Body of pancreas (tissue), 4 donors: ENCODE results near the gene DOCK9. TPM values are rescaled to one million over a fixed set of nuclear protein-coding genes. Genes with fewer than 3 reads are reported as not detected.

Experiments
- ATAC-seq: fragments of 150-250 bp; one replicate; pipeline ENCODE4 v1.9.1; 2016
- DNase-seq, 4 donors: peaks; one replicate each; pipeline ENCODE4 v3.0.0-alpha.2; 2019
- H3K27ac ChIP-seq, 4 donors: fragments of 200-600 bp; sonication (generic); 1 replicate in 3 of 4; 2 replicates in 1 of 4; pipeline versions ENCODE4 v1.5.1 to v1.6.1; 2016 to 2019; ENCODE audit warnings: mild to moderate bottlenecking in 1 of 4, mixed read lengths in 1 of 4, moderate library complexity in 1 of 4
- H3K27me3 ChIP-seq, 2 donors: fragments of 200-600 bp; sonication (generic); one replicate each; pipeline ENCODE4 v1.6.0; 2016; ENCODE audit warnings: mild to moderate bottlenecking in 1 of 2
- H3K36me3 ChIP-seq, 2 donors: fragments of 200-600 bp; sonication (generic); replicated peaks in 1 of 2; 2 replicates each; pipeline ENCODE4 v1.5.1; 2016; ENCODE audit warnings: low read depth in 2 of 2; ENCODE audit not compliant: insufficient read depth in 1 of 2
- H3K4me1 ChIP-seq: fragments of 200-600 bp; sonication (generic); one replicate; pipeline ENCODE4 v1.6.0; 2016
- H3K4me3 ChIP-seq, 2 donors: fragments of 200-600 bp; sonication (generic); 1 replicate in 1 of 2; 2 replicates in 1 of 2; pipeline ENCODE4 v1.5.1; 2016 to 2019
- H3K9me3 ChIP-seq, 3 donors: fragments of 200-600 bp; sonication (generic); 1 replicate in 2 of 3; 2 replicates in 1 of 3; pipeline ENCODE4 v1.5.1; 2016
- CTCF ChIP-seq, 7 experiments: fragments of 450-650 bp in 4 of 7; fragments of 200-600 bp in 3 of 7; sonication (generic) in 3 of 7; IDR thresholded peaks; one replicate each; pipeline ENCODE4 v1.5.1; 2016 to 2019; ENCODE audit warnings: antibody characterized with exemption in 7 of 7
- POLR2A ChIP-seq, 3 donors: fragments of 450-650 bp; IDR thresholded peaks; one replicate each; pipeline ENCODE4 v1.6.1; 2016; ENCODE audit warnings: antibody characterized with exemption in 3 of 3, mild to moderate bottlenecking in 2 of 3
- WGBS, 2 donors: methylation state at CpG; one replicate each; pipeline ENCODE4 v1.1.5; 2017; 5-methylcytosine and 5-hydroxymethylcytosine counted together
- intact Hi-C: fragments of 100-400 bp; cut with DNase I; formaldehyde crosslinking; loops from one replicate; pipeline ENCODE4 v1.15.1; 2023
- total RNA-seq, 2 donors: library from RNA; depleted of rRNA; stranded (reverse); fragments of >200 nt; gene quantifications; one replicate each; pipeline ENCODE4 v1.1.0, GENCODE V29; 2016

Gene DOCK9
- total RNA-seq, 2 donors from 2014 or later = 35.3 to 73.5 TPM

DNA sequence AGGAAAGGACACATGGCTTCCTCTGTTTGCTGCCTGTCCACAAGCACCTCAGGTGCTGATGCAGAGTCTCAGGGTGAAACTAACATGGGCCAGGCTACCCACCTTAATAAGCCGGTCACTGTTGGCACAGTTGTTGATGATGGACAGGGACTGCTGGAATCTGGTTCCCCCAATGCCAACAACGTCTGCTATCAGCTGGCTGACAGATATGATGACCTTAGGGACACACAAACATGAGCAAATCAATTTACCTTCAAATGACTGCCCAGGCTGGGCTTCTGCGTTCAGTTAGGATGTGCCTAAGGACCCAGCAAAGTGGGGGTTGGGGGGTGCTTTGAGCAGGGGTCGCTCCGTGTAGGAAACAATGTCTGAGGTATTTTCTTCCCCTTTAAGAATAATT, 148.3 kb downstream of the DOCK9 start:
- Histone ChIP-seq H3K27ac (no peak overlapping the region), H3K4me3 (no peak overlapping the region), H3K4me1 (peaks cover 30% of the 10 kb centered on the region), H3K36me3 (no peaks in the 10 kb centered on the region), H3K27me3 (no peaks in the 10 kb centered on the region), H3K9me3 (no peaks in the 10 kb centered on the region)
- ATAC-seq = no peak
- intact Hi-C loops = no loop called here
- WGBS, 2 donors = 57 to 59% methylated on average over 5 of the region's 5 CpGs
- no peak for DNase-seq
- TF ChIP-seq POLR2A (IDR thresholded peaks at IDR 0.05) (no peak), CTCF (IDR thresholded peaks at IDR 0.05) (no peak)

GRCh38 chr13:98828614-98829013, 149.2 kb downstream of the DOCK9 start:
- peak; percentile 95 for ATAC-seq
- intact Hi-C loops = no loop called here

GRCh38 chr13:98827449-98827848, 150.4 kb downstream of the DOCK9 start:
- Histone ChIP-seq H3K9me3 (no peaks in the 10 kb centered on the region), H3K4me1 (peaks cover 46% of the 10 kb centered on the region), H3K36me3 (no peaks in the 10 kb centered on the region), H3K4me3 (no peak overlapping the region), H3K27me3 (no peaks in the 10 kb centered on the region), H3K27ac (no peak overlapping the region)
- whole genome bisulfite sequencing, 2 donors = 84 to 85% methylated on average over 10 to 14 of the region's 14 CpGs
- ATAC-seq (no peak), DNase-seq (no peak)
- intact Hi-C loops = no loop called here
- TF ChIP-seq CTCF (IDR thresholded peaks at IDR 0.05) = no peak
- no peak for TF ChIP-seq POLR2A (IDR thresholded peaks at IDR 0.05)

More at GRCh38 chr13:98828614-98829013, 149.2 kb downstream of the DOCK9 start:
- no peaks in the 10 kb centered on the region for H3K36me3 ChIP-seq
- no peaks in the 10 kb centered on the region for H3K9me3 ChIP-seq
- WGBS, 2 donors = 59 to 65% methylated on average over 2 of the region's 2 CpGs
- no peak for TF ChIP-seq CTCF (IDR thresholded peaks at IDR 0.05)
- no peak for TF ChIP-seq POLR2A (IDR thresholded peaks at IDR 0.05)
- H3K4me1 ChIP-seq = peaks cover 35% of the 10 kb centered on the region
- H3K4me3 ChIP-seq = no peak overlapping the region
- peak overlapping the region in 2 of 4 donors; percentile 4 to 20 for H3K27ac ChIP-seq
- DNase-seq = peak; percentile 46 to 67 (median 56)
- H3K27me3 ChIP-seq = no peaks in the 10 kb centered on the region

GRCh38 chr13:98826146-98826545, 151.7 kb downstream of the DOCK9 start:
- Histone ChIP-seq H3K4me1 (peaks cover 59% of the 10 kb centered on the region), H3K27ac (no peak overlapping the region), H3K27me3 (no peaks in the 10 kb centered on the region), H3K36me3 (no peaks in the 10 kb centered on the region), H3K4me3 (no peak overlapping the region), H3K9me3 (no peaks in the 10 kb centered on the region)
- WGBS, 2 donors = 82 to 90% methylated on average over 6 of the region's 6 CpGs
- DNase-seq (no peak), ATAC-seq (no peak)
- no peak for TF ChIP-seq CTCF (IDR thresholded peaks at IDR 0.05)
- no peak for TF ChIP-seq POLR2A (IDR thresholded peaks at IDR 0.05)
- intact Hi-C loops = no loop called here

DNA sequence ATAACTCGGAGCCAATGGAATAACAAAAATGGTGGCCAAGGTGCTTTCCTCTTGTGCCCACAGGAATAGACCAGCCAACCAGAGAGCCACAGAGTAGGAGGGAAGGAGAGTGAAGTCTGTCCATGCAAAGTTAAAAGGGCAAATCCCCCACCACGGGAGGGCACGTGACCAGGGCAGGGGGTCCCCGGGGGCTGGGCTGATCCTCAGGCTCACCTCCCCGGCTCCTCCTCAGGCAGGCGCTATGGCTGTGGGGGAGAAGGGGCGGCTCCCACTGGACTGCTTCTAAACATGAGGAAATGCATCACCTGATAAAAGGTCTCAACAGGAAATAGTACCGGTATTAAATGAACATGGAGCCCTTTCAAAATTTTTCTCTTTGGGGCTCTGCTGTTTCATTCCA, 152.2 kb downstream of the DOCK9 start:
- intact Hi-C loops = no loop called here
- no peak for ATAC-seq
- TF ChIP-seq POLR2A (IDR thresholded peaks at IDR 0.05) (no peak), CTCF (IDR thresholded peaks at IDR 0.05) (no peak)
- Histone ChIP-seq H3K9me3 (no peaks in the 10 kb centered on the region), H3K27ac (no peak overlapping the region), H3K4me3 (no peak overlapping the region), H3K36me3 (no peaks in the 10 kb centered on the region), H3K27me3 (no peaks in the 10 kb centered on the region), H3K4me1 (peaks cover 64% of the 10 kb centered on the region)
- WGBS, 2 donors = 75 to 86% methylated on average over 8 of the region's 8 CpGs
- no peak for DNase-seq
